Measurements from ENCODE around the gene CALM3. TPM values are rescaled to one million over a fixed set of nuclear protein-coding genes. Genes with fewer than 3 reads are reported as not detected.

The CALM3 gene
- total RNA-seq, 1 experiment from 2014 or later, result 343 TPM

DNA sequence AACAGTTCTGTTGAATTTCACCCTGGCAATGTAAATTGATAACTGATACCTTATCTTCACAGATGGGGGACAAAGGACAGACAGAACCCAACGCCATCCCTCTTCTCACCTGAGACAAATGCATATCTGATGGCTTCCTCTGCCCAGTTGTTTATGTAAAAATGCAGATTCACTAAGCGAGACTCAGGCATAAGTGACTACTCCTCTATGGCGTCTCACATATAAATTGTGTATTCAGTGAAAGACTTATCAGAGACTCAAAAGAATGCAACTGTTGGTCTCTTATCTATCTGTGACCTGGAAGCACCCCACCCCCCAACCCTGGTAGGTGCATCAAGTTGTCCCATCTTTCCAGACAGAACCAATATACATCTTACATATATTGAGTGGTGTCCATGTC, 13.3 kb upstream of the CALM3 start:
- Mint-ChIP-seq H3K27me3 (ENCODE audit: low read depth) (peaks cover 17% of the 10 kb centered on the region), H3K4me3 (no peak overlapping the region), H3K27ac (no peak overlapping the region), H3K36me3 (ENCODE audit: insufficient read depth in 1 of 3, low read depth in 3 of 3) (no peaks in the 10 kb centered on the region), H3K9me3 (no peaks in the 10 kb centered on the region), H3K4me1 (no peaks in the 10 kb centered on the region)
- Histone ChIP-seq H2BK5ac (ENCODE audit: insufficient read length, low read length) (no peak overlapping the region), H2BK20ac (ENCODE audit: low read depth, low read length, poor library complexity, severe bottlenecking) (no peak overlapping the region), H3K56ac (ENCODE audit: insufficient read length, low read depth, low read length) (no peak overlapping the region), H2AFZ (ENCODE audit: low read length) (no peak overlapping the region), H3K79me1 (ENCODE audit: insufficient read depth, low read depth, low read length, poor library complexity, severe bottlenecking) (no peaks in the 10 kb centered on the region), H4K5ac (ENCODE audit: insufficient read length, low read depth, low read length) (no peak overlapping the region), H3K4me1 (ENCODE audit: insufficient read depth, low read length) (no peaks in the 10 kb centered on the region), H3K23ac (ENCODE audit: insufficient read length, low read depth, low read length) (no peak overlapping the region), H3K23me2 (ENCODE audit: insufficient read length, low read depth, low read length, poor library complexity, severe bottlenecking) (no peaks in the 10 kb centered on the region), H3K9ac (ENCODE audit: extremely low read depth, insufficient read length, low read length) (no peak overlapping the region), H3K14ac (ENCODE audit: insufficient read depth, low read length) (no peak overlapping the region), H2BK12ac (ENCODE audit: insufficient read length, low read depth, low read length) (no peak overlapping the region), H4K8ac (replicated peaks; ENCODE audit: insufficient read length, low read depth, low read length) (no peak overlapping the region), H2AK5ac (ENCODE audit: insufficient read length, low read length) (no peak overlapping the region), H3K79me2 (ENCODE audit: insufficient read depth, low read length) (no peaks in the 10 kb centered on the region), H3K4me2 (ENCODE audit: insufficient read depth, insufficient read length, low read length) (no peak overlapping the region), H4K20me1 (ENCODE audit: control insufficient read depth, insufficient read depth, insufficient read length) (no peaks in the 10 kb centered on the region), H3K27ac (ENCODE audit: insufficient read length, low read depth, low read length) (no peak overlapping the region), H3K27me3 (ENCODE audit: insufficient read depth, low read length) (no peaks in the 10 kb centered on the region), H3T11ph (ENCODE audit: low read length) (no peak overlapping the region), H3K4ac (ENCODE audit: low read depth, low read length) (no peak overlapping the region), H2BK120ac (ENCODE audit: low read depth, low read length, poor library complexity, severe bottlenecking) (no peak overlapping the region), H2BK15ac (ENCODE audit: low read depth, low read length) (no peak overlapping the region), H3K18ac (ENCODE audit: insufficient read length, low read depth, low read length) (no peak overlapping the region), H4K91ac (ENCODE audit: insufficient read length, low read depth, low read length) (no peak overlapping the region), H3K9me3 (ENCODE audit: control insufficient read depth, low read depth, low read length) (no peaks in the 10 kb centered on the region)
- WGBS (ENCODE audit: extremely low coverage, insufficient read length, low lambda C conversion rate), result no CpG with 5 or more reads among the region's 3 CpGs
- DNase-seq, result no peak
- TF ChIP-seq, protein P1, sequence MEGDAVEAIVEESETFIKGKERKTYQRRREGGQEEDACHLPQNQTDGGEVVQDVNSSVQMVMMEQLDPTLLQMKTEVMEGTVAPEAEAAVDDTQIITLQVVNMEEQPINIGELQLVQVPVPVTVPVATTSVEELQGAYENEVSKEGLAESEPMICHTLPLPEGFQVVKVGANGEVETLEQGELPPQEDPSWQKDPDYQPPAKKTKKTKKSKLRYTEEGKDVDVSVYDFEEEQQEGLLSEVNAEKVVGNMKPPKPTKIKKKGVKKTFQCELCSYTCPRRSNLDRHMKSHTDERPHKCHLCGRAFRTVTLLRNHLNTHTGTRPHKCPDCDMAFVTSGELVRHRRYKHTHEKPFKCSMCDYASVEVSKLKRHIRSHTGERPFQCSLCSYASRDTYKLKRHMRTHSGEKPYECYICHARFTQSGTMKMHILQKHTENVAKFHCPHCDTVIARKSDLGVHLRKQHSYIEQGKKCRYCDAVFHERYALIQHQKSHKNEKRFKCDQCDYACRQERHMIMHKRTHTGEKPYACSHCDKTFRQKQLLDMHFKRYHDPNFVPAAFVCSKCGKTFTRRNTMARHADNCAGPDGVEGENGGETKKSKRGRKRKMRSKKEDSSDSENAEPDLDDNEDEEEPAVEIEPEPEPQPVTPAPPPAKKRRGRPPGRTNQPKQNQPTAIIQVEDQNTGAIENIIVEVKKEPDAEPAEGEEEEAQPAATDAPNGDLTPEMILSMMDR (conservative IDR thresholded peaks at IDR 0.05), result no peak

Data from H9 (cell line).